ENCODE measurements around the gene ZFP42. TPM values are rescaled to one million over a fixed set of nuclear protein-coding genes. Genes with fewer than 3 reads are reported as not detected.
A peak's percentile ranks its signal among the peaks of the same experiment; 100 is the strongest.

The ZFP42 gene
- total and polyA plus RNA-seq, 2 of the 8 experiments (the other 6 are each of a cell fraction or from before 2014, with no cell fraction given) = 69.4 to 188 TPM

DNA sequence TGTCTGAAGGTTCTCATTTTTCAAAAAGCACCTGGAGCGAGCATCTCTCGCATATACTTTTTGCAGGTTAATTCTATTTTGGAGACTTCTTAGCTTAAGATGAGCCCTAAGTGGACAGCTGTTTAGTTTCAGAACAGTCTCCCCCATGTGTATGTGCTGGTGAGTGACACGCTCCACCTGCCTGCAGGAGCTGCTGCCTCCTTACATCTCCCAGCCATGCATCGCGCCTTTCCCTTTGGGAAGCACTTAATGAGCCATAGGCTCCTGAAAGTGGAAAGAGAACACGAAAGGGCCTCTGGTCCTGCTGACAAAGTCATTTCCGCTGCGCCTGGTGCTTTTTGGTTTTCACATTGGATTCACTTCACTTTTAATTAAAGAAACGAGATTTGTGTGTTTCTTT, 57.7 kb downstream of the ZFP42 start:
- H3K18ac ChIP-seq (ENCODE audit: extremely low read depth, low read length) = no peak overlapping the region
- no peak overlapping the region for H2BK120ac ChIP-seq (replicated peaks; ENCODE audit: low read depth, low read length)
- ChIA-PET POLR2A (ENCODE audit: partially characterized antibody) (interaction anchor here (0.9 to 1.2 kb wide), 2 partner anchors 39 to 51 kb away, joined by 3 read pairs; no protein-coding TSS in a partner anchor), CTCF (ENCODE audit: partially characterized antibody) (interaction anchor here (0.6 to 1.4 kb wide), 3 partner anchors 11 to 170 kb away, joined by 3 read pairs; partner anchors contain the start of gene TRIML2)
- H4K5ac ChIP-seq (ENCODE audit: insufficient read length, low read depth, low read length) = no peak overlapping the region
- no peak overlapping the region for H3K9ac ChIP-seq (replicated peaks in 1 of 4; ENCODE audit: extremely low read depth in 1 of 4, low read depth in 3 of 4, low read length in 3 of 4)
- no peak overlapping the region for H3K27ac ChIP-seq (ENCODE audit: low read depth, low read length)
- no peak overlapping the region for H2BK5ac ChIP-seq (ENCODE audit: low read depth, low read length)
- no peak overlapping the region for H4K91ac ChIP-seq (replicated peaks; ENCODE audit: insufficient read length, low read length)
- no peaks in the 10 kb centered on the region for H3K36me3 ChIP-seq (ENCODE audit: control insufficient read depth in 2 of 4, insufficient read depth in 4 of 4, low read length in 3 of 4)
- no peaks in the 10 kb centered on the region for H3K27me3 ChIP-seq (replicated peaks in 1 of 4; ENCODE audit: control insufficient read depth in 3 of 4, extremely low read depth in 1 of 4, insufficient read depth in 3 of 4, low read length in 3 of 4)
- no peaks in the 10 kb centered on the region for H3K79me2 ChIP-seq (ENCODE audit: control insufficient read depth in 1 of 2, insufficient read depth in 2 of 2, low read length in 2 of 2)
- H2AFZ ChIP-seq (ENCODE audit: low read length) = no peak overlapping the region
- no peak overlapping the region; the same call in 1 of the 2 replicates for H2BK12ac ChIP-seq (ENCODE audit: low read depth, low read length)
- no peak overlapping the region for H2AK5ac ChIP-seq (ENCODE audit: low read depth, low read length)
- no peak overlapping the region for H3K4me2 ChIP-seq (ENCODE audit: insufficient read depth in 1 of 2, low read depth in 2 of 2, low read length in 2 of 2)
- H3K23ac ChIP-seq (ENCODE audit: insufficient read length) = no peak overlapping the region
- no peaks in the 10 kb centered on the region for H3K79me1 ChIP-seq (ENCODE audit: low read depth, low read length)
- no peaks in the 10 kb centered on the region; the same call in none of the 2 replicates for H3K23me2 ChIP-seq (ENCODE audit: low read depth, low read length)
- 85% methylated on average over 9 of the region's 9 CpGs; no CpG with 5 or more reads in 1 of the 2 experiments for WGBS, 2 experiments (ENCODE audit: extremely low coverage in 1 of 2, insufficient coverage in 1 of 2, insufficient read length in 1 of 2, insufficient replicate concordance in 2 of 2, low coverage in 1 of 2, low lambda C conversion rate in 2 of 2, missing lambda C conversion rate in 1 of 2)
- H4K8ac ChIP-seq (ENCODE audit: extremely low read depth, insufficient read depth, low read length) = no peak overlapping the region
- no peak overlapping the region for H3K4me3 ChIP-seq (ENCODE audit: extremely low read depth in 1 of 4, insufficient read depth in 2 of 4, low read depth in 3 of 4, low read length in 4 of 4)
- no peak overlapping the region for H3K56ac ChIP-seq (replicated peaks; ENCODE audit: insufficient read length, low read depth, low read length)
- no peak for FAIRE-seq
- no peaks in the 10 kb centered on the region for H3K9me3 ChIP-seq (ENCODE audit: insufficient read depth in 2 of 2, low read depth in 1 of 2, low read length in 1 of 2)
- H2BK20ac ChIP-seq (ENCODE audit: low read length) = no peak overlapping the region
- 0 out of 7 replicates have a peak, but pooled peaks cover 0 to 3% (median 0%) of the 10 kb centered on the region in 4 experiments for H3K4me1 ChIP-seq (replicated peaks in 1 of 4; ENCODE audit: control insufficient read depth in 3 of 4, insufficient read depth in 4 of 4, low read length in 3 of 4)
- no peak overlapping the region for H3K4ac ChIP-seq (replicated peaks; ENCODE audit: insufficient read length, low read depth, low read length)
- H3K14ac ChIP-seq (ENCODE audit: insufficient read length) = no peak overlapping the region
- DNase-seq (ENCODE audit: low read depth in 1 of 2, low spot score in 2 of 2) = no peak
- H2BK15ac ChIP-seq (ENCODE audit: low read length) = no peak overlapping the region
- TF ChIP-seq CHD1 (IDR thresholded peaks at IDR 0.05; ENCODE audit: low read depth, low read length) (no peak), POLR2A (IDR thresholded peaks at IDR 0.05; ENCODE audit: control extremely low read depth in 1 of 2, low read depth in 2 of 2, low read length in 2 of 2) (no peak), RAD21 (IDR thresholded peaks at IDR 0.05 in 1 of 2, conservative IDR thresholded peaks at IDR 0.05 in 1 of 2; ENCODE audit: low read depth in 2 of 2, low read length in 2 of 2) (peak in 1 of 2 experiments; percentile 26; a peak in 3 of 4 replicates), KDM4A (IDR thresholded peaks at IDR 0.05; ENCODE audit: low read depth, low read length, severe bottlenecking) (no peak)
- TF ChIP-seq, protein P1, sequence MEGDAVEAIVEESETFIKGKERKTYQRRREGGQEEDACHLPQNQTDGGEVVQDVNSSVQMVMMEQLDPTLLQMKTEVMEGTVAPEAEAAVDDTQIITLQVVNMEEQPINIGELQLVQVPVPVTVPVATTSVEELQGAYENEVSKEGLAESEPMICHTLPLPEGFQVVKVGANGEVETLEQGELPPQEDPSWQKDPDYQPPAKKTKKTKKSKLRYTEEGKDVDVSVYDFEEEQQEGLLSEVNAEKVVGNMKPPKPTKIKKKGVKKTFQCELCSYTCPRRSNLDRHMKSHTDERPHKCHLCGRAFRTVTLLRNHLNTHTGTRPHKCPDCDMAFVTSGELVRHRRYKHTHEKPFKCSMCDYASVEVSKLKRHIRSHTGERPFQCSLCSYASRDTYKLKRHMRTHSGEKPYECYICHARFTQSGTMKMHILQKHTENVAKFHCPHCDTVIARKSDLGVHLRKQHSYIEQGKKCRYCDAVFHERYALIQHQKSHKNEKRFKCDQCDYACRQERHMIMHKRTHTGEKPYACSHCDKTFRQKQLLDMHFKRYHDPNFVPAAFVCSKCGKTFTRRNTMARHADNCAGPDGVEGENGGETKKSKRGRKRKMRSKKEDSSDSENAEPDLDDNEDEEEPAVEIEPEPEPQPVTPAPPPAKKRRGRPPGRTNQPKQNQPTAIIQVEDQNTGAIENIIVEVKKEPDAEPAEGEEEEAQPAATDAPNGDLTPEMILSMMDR (IDR thresholded peaks at IDR 0.05; ENCODE audit: control extremely low read depth in 1 of 3, insufficient read depth in 1 of 3, low read depth in 1 of 3, low read length in 3 of 3) = peak in 2 of 3 experiments; percentile 15 to 27; a peak in 3 of 4 replicates
- TF ChIP-seq, protein P2, sequence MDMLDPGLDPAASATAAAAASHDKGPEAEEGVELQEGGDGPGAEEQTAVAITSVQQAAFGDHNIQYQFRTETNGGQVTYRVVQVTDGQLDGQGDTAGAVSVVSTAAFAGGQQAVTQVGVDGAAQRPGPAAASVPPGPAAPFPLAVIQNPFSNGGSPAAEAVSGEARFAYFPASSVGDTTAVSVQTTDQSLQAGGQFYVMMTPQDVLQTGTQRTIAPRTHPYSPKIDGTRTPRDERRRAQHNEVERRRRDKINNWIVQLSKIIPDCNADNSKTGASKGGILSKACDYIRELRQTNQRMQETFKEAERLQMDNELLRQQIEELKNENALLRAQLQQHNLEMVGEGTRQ (IDR thresholded peaks at IDR 0.05; ENCODE audit: low read length) = no peak
- no peaks in the 10 kb centered on the region for H4K20me1 ChIP-seq (replicated peaks in 1 of 2; ENCODE audit: control insufficient read depth in 1 of 2, insufficient read depth in 2 of 2, low read length in 2 of 2)
